Peyer's patch (tissue), 4 donors: Measurements from ENCODE around the gene NSFL1C.

ENCODE experiments used
- CTCF ChIP-seq, 6 experiments: fragments of 450-650 bp in 4 of 6; fragments of 200-600 bp in 2 of 6; sonication (generic) in 1 of 6; IDR thresholded peaks; one replicate each; pipeline ENCODE4 v1.5.1; 2017 to 2019; ENCODE audit warnings: antibody characterized with exemption in 6 of 6, mild to moderate bottlenecking in 3 of 6, moderate library complexity in 1 of 6
- POLR2A ChIP-seq, 2 donors: fragments of 450-650 bp; IDR thresholded peaks; one replicate each; pipeline ENCODE4 v1.5.1; 2017; ENCODE audit warnings: antibody characterized with exemption in 2 of 2, mild to moderate bottlenecking in 2 of 2, moderate library complexity in 2 of 2

- TF ChIP-seq CTCF (IDR thresholded peaks at IDR 0.05) (no peak), POLR2A (IDR thresholded peaks at IDR 0.05) (no peak)
Measured at GRCh38 chr20:1449370-1449769, 17.3 kb downstream of the NSFL1C start.
